Right lobe of liver (tissue), 6 donors: ENCODE measurements around the gene FRY. TPM values are rescaled to one million over a fixed set of nuclear protein-coding genes. Genes with fewer than 3 reads are reported as not detected.

Experiments
- ATAC-seq, 4 donors: fragments of 200-7000 bp; cut with Tn5 transposase; one replicate each; pipeline ENCODE4 v1.9.1; 2020; ENCODE audit warnings: mild to moderate bottlenecking in 4 of 4, moderate library complexity in 4 of 4
- DNase-seq, 3 donors: peaks; one replicate each; pipeline ENCODE4 v3.0.0-alpha.2; 2020
- H3K27ac ChIP-seq, 3 donors: fragments of 200-600 bp; one replicate each; pipeline ENCODE4 v1.8.0; 2022
- H3K27me3 ChIP-seq, 2 donors: fragments of 200-600 bp; one replicate each; pipeline ENCODE4 v1.8.0; 2022
- H3K36me3 ChIP-seq, 4 donors: fragments of 200-600 bp; sonication (generic) in 1 of 4; one replicate each; pipeline versions ENCODE4 v1.5.1 to v1.8.0; 2017 to 2022; ENCODE audit warnings: control low read depth in 1 of 4
- H3K4me1 ChIP-seq, 4 donors: fragments of 200-600 bp; sonication (generic) in 1 of 4; one replicate each; pipeline versions ENCODE4 v1.5.1 to v1.8.0; 2017 to 2022; ENCODE audit warnings: control low read depth in 1 of 4
- H3K4me3 ChIP-seq, 3 donors: fragments of 200-600 bp; one replicate each; pipeline ENCODE4 v1.8.0; 2022
- H3K9me3 ChIP-seq, 4 donors: fragments of 200-600 bp; sonication (generic) in 1 of 4; one replicate each; pipeline versions ENCODE4 v1.5.1 to v1.8.0; 2017 to 2022; ENCODE audit warnings: control low read depth in 1 of 4
- CTCF ChIP-seq, 4 donors: fragments of 200-600 bp in 3 of 4; fragments of 450-650 bp in 1 of 4; IDR thresholded peaks; one replicate each; pipeline versions ENCODE4 v1.5.1 to v1.8.0; 2016 to 2022; ENCODE audit warnings: antibody characterized with exemption in 4 of 4, mild to moderate bottlenecking in 2 of 4
- POLR2A ChIP-seq: fragments of 450-650 bp; IDR thresholded peaks from one replicate; pipeline ENCODE4 v1.6.1; 2017; ENCODE audit warnings: antibody characterized with exemption, mild to moderate bottlenecking
- WGBS: methylation state at CpG from one replicate; pipeline ENCODE4 v1.1.6; 2018; ENCODE audit warnings: low coverage, low lambda C conversion rate; ENCODE audit not compliant: insufficient coverage; ENCODE audit errors: missing lambda C conversion rate; 5-methylcytosine and 5-hydroxymethylcytosine counted together
- intact Hi-C, 2 donors: fragments of 100-400 bp; cut with DNase I; formaldehyde crosslinking; loops; one replicate each; pipeline versions ENCODE4 v1.11.2 to v1.14.1; 2022
- total RNA-seq, 6 experiments: library from RNA; depleted of rRNA in 2 of 6; stranded (reverse); fragments of >200 nt in 2 of 6; fragmentation: NEBNext Ultra II Directional in 3 of 6; extraction: Animal tissue kit (Norgen Biotek cat#: 25700) in 3 of 6; gene quantifications; one replicate each; pipeline versions ENCODE4 v1.1.0 to v1.2.4, GENCODE V29; 2016 to 2023
- donor health status: DM: no; HTN: yes; CAD: no.
- donor health status: DM: no; HTN: no; CAD: no.
- donor health status: DM: no; HTN: no; CAD: no.
- donor health status: DM: no; HTN: yes; CAD: no.
- donor health status: DM: no; HTN: yes; CAD: no.

FRY gene
- total RNA-seq, 6 experiments from 2014 or later, result 16.1 to 106 (median 35.7) TPM

- intact Hi-C loops, result no loop called here
Observed at GRCh38 chr13:32212421-32212820, 180.8 kb downstream of the FRY start.

DNA sequence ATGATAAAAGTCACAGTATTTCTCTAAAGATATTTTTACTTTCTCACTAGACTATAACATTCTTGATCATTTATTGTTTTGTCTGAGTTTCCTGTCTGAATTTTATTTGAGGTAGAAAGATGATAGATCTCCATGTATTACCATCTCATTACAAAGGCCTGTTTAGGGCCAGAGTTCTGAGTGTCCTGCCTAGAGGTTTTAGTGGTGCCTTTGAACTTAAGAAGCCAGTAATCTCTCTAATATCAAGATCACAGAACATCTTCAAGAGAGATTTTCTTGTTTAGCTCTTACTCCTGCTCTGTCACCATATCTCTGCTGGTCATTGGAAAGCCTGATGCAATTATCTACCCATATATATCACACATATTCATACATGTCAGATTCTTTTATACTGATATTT, 182.1 kb downstream of the FRY start:
- ATAC-seq (no peak), DNase-seq (no peak)
- no peak overlapping the region for H3K4me3 ChIP-seq
- no peaks in the 10 kb centered on the region for H3K9me3 ChIP-seq
- no peak overlapping the region for H3K27ac ChIP-seq
- no peak for TF ChIP-seq POLR2A
- no peak for TF ChIP-seq CTCF (IDR thresholded peaks at IDR 0.05)
- no peaks in the 10 kb centered on the region for H3K4me1 ChIP-seq
- no peaks in the 10 kb centered on the region for H3K27me3 ChIP-seq
- intact Hi-C loops, result no loop called here
- H3K36me3 ChIP-seq, result peaks cover 0 to 10% (median 0%) of the 10 kb centered on the region in 4 donors

More at GRCh38 chr13:32212421-32212820, 180.8 kb downstream of the FRY start:
- ATAC-seq, result no peak
- TF ChIP-seq CTCF (IDR thresholded peaks at IDR 0.05) (no peak), POLR2A (no peak)
- H3K4me1 ChIP-seq, result no peaks in the 10 kb centered on the region
- 86% methylated on average over 3 of the region's 3 CpGs for WGBS
- no peak overlapping the region for H3K27ac ChIP-seq
- peaks cover 0 to 10% (median 0%) of the 10 kb centered on the region in 4 donors for H3K36me3 ChIP-seq
- H3K9me3 ChIP-seq, result no peaks in the 10 kb centered on the region
- H3K4me3 ChIP-seq, result no peak overlapping the region
- no peak for DNase-seq
- no peaks in the 10 kb centered on the region for H3K27me3 ChIP-seq

- Histone ChIP-seq H3K9me3 (no peaks in the 10 kb centered on the region), H3K36me3 (peaks cover 0 to 10% (median 0%) of the 10 kb centered on the region in 4 donors), H3K4me1 (no peaks in the 10 kb centered on the region), H3K4me3 (no peak overlapping the region), H3K27ac (no peak overlapping the region), H3K27me3 (no peaks in the 10 kb centered on the region)
- no peak for ATAC-seq
- WGBS, result 92% methylated on average over 4 of the region's 4 CpGs
- intact Hi-C loops, result no loop called here
- no peak for TF ChIP-seq CTCF (IDR thresholded peaks at IDR 0.05)
- no peak for TF ChIP-seq POLR2A
- no peak for DNase-seq
Observed at GRCh38 chr13:32214071-32214470, 182.5 kb downstream of the FRY start.

DNA sequence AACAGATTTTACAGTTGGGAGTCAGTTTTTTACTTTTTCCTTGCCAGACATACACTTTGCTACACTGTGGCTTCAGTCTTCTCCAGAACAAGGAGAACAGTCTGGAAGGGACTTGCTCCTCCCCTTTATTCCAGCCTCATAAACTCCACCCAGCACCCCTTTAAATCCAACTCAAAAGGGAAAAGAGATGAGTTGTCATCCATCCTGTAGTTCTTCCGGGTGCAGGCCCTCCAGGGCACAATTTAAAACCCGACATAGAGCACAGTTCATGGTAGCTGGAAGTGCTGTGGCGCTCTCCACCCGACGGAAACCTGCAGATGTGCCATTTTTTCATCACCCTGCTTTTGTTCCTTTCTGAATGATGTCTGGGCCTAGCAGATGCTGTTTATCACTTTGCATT, 184.7 kb downstream of the FRY start:
- Histone ChIP-seq H3K4me1 (no peaks in the 10 kb centered on the region), H3K9me3 (no peaks in the 10 kb centered on the region), H3K4me3 (no peak overlapping the region), H3K27me3 (no peaks in the 10 kb centered on the region), H3K36me3 (peaks cover 0 to 5% (median 0%) of the 10 kb centered on the region in 4 donors), H3K27ac (no peak overlapping the region)
- WGBS, result 97% methylated on average over 5 of the region's 5 CpGs
- intact Hi-C loops, result no loop called here
- TF ChIP-seq CTCF (IDR thresholded peaks at IDR 0.05), result no peak
- no peak for TF ChIP-seq POLR2A
- ATAC-seq (no peak), DNase-seq (no peak)

DNA sequence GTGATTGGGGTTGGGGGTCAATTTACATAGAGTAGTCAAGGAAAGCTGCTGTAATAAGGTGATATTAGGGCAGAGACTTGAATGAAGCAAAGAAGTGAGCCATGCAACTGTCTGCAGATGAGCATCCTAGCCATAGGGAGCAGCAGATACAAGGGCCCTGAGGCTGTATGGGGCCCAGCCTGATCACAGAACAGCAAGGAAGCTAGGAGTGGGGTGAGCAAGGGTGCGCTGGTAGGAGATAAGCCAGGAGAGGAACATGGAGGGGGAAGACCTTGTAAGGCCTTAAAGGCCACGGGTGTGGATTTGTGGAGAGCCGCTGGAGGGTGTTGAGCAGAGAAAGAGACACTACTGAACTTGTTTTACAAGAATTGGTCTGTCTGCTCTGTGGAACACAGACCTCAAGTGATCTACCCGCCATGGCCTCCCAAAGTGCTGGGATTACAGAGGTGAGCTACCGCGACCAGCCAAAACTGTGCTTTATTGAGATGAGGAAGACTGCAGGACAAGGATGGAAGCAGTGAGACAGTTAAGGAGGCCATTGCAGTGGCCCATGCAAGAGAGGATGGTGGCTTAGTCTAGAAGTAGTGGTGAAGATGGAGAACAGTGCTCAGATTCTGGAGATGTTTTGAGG, 190.6 kb downstream of the FRY start:
- H3K4me3 ChIP-seq, result no peak overlapping the region
- no peak overlapping the region for H3K27ac ChIP-seq
- intact Hi-C loops, result no loop called here
- no peaks in the 10 kb centered on the region for H3K9me3 ChIP-seq
- H3K4me1 ChIP-seq, result no peaks in the 10 kb centered on the region
- H3K36me3 ChIP-seq, result no peaks in the 10 kb centered on the region
- H3K27me3 ChIP-seq, result no peaks in the 10 kb centered on the region
- TF ChIP-seq CTCF (IDR thresholded peaks at IDR 0.05) (no peak), POLR2A (no peak)
- WGBS, result 98% methylated on average over 6 of the region's 6 CpGs
- ATAC-seq (no peak), DNase-seq (no peak)
